Measurements from ENCODE around the gene EMC10.

- no peak for TF ChIP-seq CTCF (conservative IDR thresholded peaks at IDR 0.05; ENCODE audit: low read depth, low read length)
- TF ChIP-seq EZH2 (IDR thresholded peaks at IDR 0.05; ENCODE audit: borderline replicate concordance, low read depth, low read length, poor library complexity, severe bottlenecking), result no peak
Observed at GRCh38 chr19:50495020-50495531, 18.8 kb downstream of the EMC10 start.
